Activated T-cell treated with anti-CD3 and anti-CD28 coated beads, Interleukin-2, amount 50 U/mL, for 24 hours (primary cell): ENCODE data around the gene SPR.

ENCODE experiments used
- DNase-seq: peaks from one replicate; pipeline ENCODE4 v3.0.0-alpha.2; 2020
- H3K27ac Mint-ChIP-seq: 2 replicates; pipeline ENCODE4 v1.8.0; 2020; ENCODE audit warnings: mild to moderate bottlenecking, mixed read lengths
- H3K27me3 Mint-ChIP-seq: 2 replicates; pipeline ENCODE4 v1.8.0; 2020; ENCODE audit warnings: mixed read lengths
- H3K36me3 Mint-ChIP-seq: 2 replicates; pipeline ENCODE4 v1.8.0; 2020; ENCODE audit warnings: low read depth, mixed read lengths
- H3K4me1 Mint-ChIP-seq: 2 replicates; pipeline ENCODE4 v1.8.0; 2020; ENCODE audit warnings: low read depth, mixed read lengths
- H3K4me3 Mint-ChIP-seq: 2 replicates; pipeline ENCODE4 v1.8.0; 2020; ENCODE audit warnings: mild to moderate bottlenecking, moderate library complexity, mixed read lengths
- H3K9me3 Mint-ChIP-seq: 2 replicates; pipeline ENCODE4 v1.8.0; 2020; ENCODE audit warnings: mixed read lengths

SPR gene

GRCh38 chr2:72871060-72871459 lies 16.1 kb upstream of the SPR start:
- peaks cover 3% of the 10 kb centered on the region for H3K9me3 Mint-ChIP-seq
- no peaks in the 10 kb centered on the region for H3K36me3 Mint-ChIP-seq
- no peak overlapping the region for H3K4me3 Mint-ChIP-seq
- peaks cover 55% of the 10 kb centered on the region for H3K27me3 Mint-ChIP-seq
- H3K27ac Mint-ChIP-seq: no peak overlapping the region
- DNase-seq: no peak
- H3K4me1 Mint-ChIP-seq: no peaks in the 10 kb centered on the region

GRCh38 chr2:72871880-72872279 lies 15.3 kb upstream of the SPR start:
- Mint-ChIP-seq H3K36me3 (no peaks in the 10 kb centered on the region), H3K4me3 (no peak overlapping the region), H3K9me3 (peaks cover 3% of the 10 kb centered on the region), H3K4me1 (no peaks in the 10 kb centered on the region), H3K27me3 (peaks cover 51% of the 10 kb centered on the region), H3K27ac (no peak overlapping the region)
- DNase-seq: no peak

- no peaks in the 10 kb centered on the region for H3K9me3 Mint-ChIP-seq
- H3K4me1 Mint-ChIP-seq: peaks cover 14% of the 10 kb centered on the region
- no peak for DNase-seq
- no peaks in the 10 kb centered on the region for H3K36me3 Mint-ChIP-seq
- no peak overlapping the region for H3K27ac Mint-ChIP-seq
- no peak overlapping the region for H3K4me3 Mint-ChIP-seq
- peaks cover 63% of the 10 kb centered on the region for H3K27me3 Mint-ChIP-seq
Measured at GRCh38 chr2:72883356-72883962, 3.7 kb upstream of the SPR start.

GRCh38 chr2:72886505-72887031 lies 640 bp upstream of the SPR start:
- peaks cover 1% of the 10 kb centered on the region for H3K36me3 Mint-ChIP-seq
- peaks cover 16% of the 10 kb centered on the region for H3K4me1 Mint-ChIP-seq
- no peaks in the 10 kb centered on the region for H3K9me3 Mint-ChIP-seq
- H3K27ac Mint-ChIP-seq: no peak overlapping the region
- DNase-seq: no peak
- H3K27me3 Mint-ChIP-seq: peaks cover 84% of the 10 kb centered on the region
- H3K4me3 Mint-ChIP-seq: peak overlapping the region; percentile 68

GRCh38 chr2:72887740-72888437 lies 681 bp downstream of the SPR start:
- peak; percentile 78 for DNase-seq
- no peaks in the 10 kb centered on the region for H3K9me3 Mint-ChIP-seq
- peaks cover 83% of the 10 kb centered on the region for H3K27me3 Mint-ChIP-seq
- peak overlapping the region; percentile 75 for H3K4me3 Mint-ChIP-seq
- no peak overlapping the region for H3K27ac Mint-ChIP-seq
- peaks cover 16% of the 10 kb centered on the region for H3K4me1 Mint-ChIP-seq
- peaks cover 4% of the 10 kb centered on the region for H3K36me3 Mint-ChIP-seq

GRCh38 chr2:72888438-72889202 lies 1.4 kb downstream of the SPR start:
- H3K9me3 Mint-ChIP-seq: no peaks in the 10 kb centered on the region
- no peak overlapping the region for H3K27ac Mint-ChIP-seq
- H3K4me3 Mint-ChIP-seq: no peak overlapping the region
- peaks cover 4% of the 10 kb centered on the region for H3K36me3 Mint-ChIP-seq
- DNase-seq: no peak
- H3K27me3 Mint-ChIP-seq: peaks cover 81% of the 10 kb centered on the region
- H3K4me1 Mint-ChIP-seq: peaks cover 16% of the 10 kb centered on the region

GRCh38 chr2:72889991-72890390 lies 2.8 kb downstream of the SPR start:
- Mint-ChIP-seq H3K9me3 (no peaks in the 10 kb centered on the region), H3K27ac (no peak overlapping the region), H3K27me3 (peaks cover 83% of the 10 kb centered on the region), H3K4me1 (peaks cover 16% of the 10 kb centered on the region), H3K36me3 (peaks cover 4% of the 10 kb centered on the region), H3K4me3 (no peak overlapping the region)
- DNase-seq: no peak

GRCh38 chr2:72891091-72891818 lies 4.0 kb downstream of the SPR start:
- H3K36me3 Mint-ChIP-seq: peaks cover 4% of the 10 kb centered on the region
- H3K4me3 Mint-ChIP-seq: no peak overlapping the region

GRCh38 chr2:72892506-72893173 lies 5.4 kb downstream of the SPR start:
- peaks cover 4% of the 10 kb centered on the region for H3K36me3 Mint-ChIP-seq
- peaks cover 86% of the 10 kb centered on the region for H3K27me3 Mint-ChIP-seq
- H3K27ac Mint-ChIP-seq: no peak overlapping the region
- DNase-seq: peak; percentile 70
- H3K4me3 Mint-ChIP-seq: no peak overlapping the region
- H3K4me1 Mint-ChIP-seq: peaks cover 10% of the 10 kb centered on the region
- no peaks in the 10 kb centered on the region for H3K9me3 Mint-ChIP-seq

More at GRCh38 chr2:72891091-72891818, 4.0 kb downstream of the SPR start:
- Mint-ChIP-seq H3K27me3 (peaks cover 82% of the 10 kb centered on the region), H3K27ac (no peak overlapping the region), H3K9me3 (no peaks in the 10 kb centered on the region), H3K4me1 (peaks cover 16% of the 10 kb centered on the region)
- no peak for DNase-seq

GRCh38 chr2:72893594-72894319 lies 6.5 kb downstream of the SPR start:
- H3K36me3 Mint-ChIP-seq: peaks cover 4% of the 10 kb centered on the region
- DNase-seq: peak; percentile 56
- no peak overlapping the region for H3K27ac Mint-ChIP-seq
- H3K27me3 Mint-ChIP-seq: peaks cover 82% of the 10 kb centered on the region
- no peaks in the 10 kb centered on the region for H3K9me3 Mint-ChIP-seq
- peaks cover 2% of the 10 kb centered on the region for H3K4me1 Mint-ChIP-seq
- no peak overlapping the region for H3K4me3 Mint-ChIP-seq

GRCh38 chr2:72894514-72894913 lies 7.3 kb downstream of the SPR start:
- no peaks in the 10 kb centered on the region for H3K4me1 Mint-ChIP-seq
- no peak for DNase-seq
- H3K27ac Mint-ChIP-seq: no peak overlapping the region
- H3K4me3 Mint-ChIP-seq: no peak overlapping the region
- peaks cover 4% of the 10 kb centered on the region for H3K36me3 Mint-ChIP-seq
- H3K9me3 Mint-ChIP-seq: no peaks in the 10 kb centered on the region
- peaks cover 75% of the 10 kb centered on the region for H3K27me3 Mint-ChIP-seq

- peaks cover 4% of the 10 kb centered on the region for H3K36me3 Mint-ChIP-seq
- no peak overlapping the region for H3K4me3 Mint-ChIP-seq
- H3K27ac Mint-ChIP-seq: no peak overlapping the region
- H3K27me3 Mint-ChIP-seq: peaks cover 70% of the 10 kb centered on the region
- H3K4me1 Mint-ChIP-seq: no peaks in the 10 kb centered on the region
- no peak for DNase-seq
- no peaks in the 10 kb centered on the region for H3K9me3 Mint-ChIP-seq
Measured at GRCh38 chr2:72895154-72895553, 7.9 kb downstream of the SPR start.

GRCh38 chr2:72895759-72896281 lies 8.6 kb downstream of the SPR start:
- peaks cover 4% of the 10 kb centered on the region for H3K36me3 Mint-ChIP-seq
- H3K9me3 Mint-ChIP-seq: no peaks in the 10 kb centered on the region
- H3K4me3 Mint-ChIP-seq: no peak overlapping the region
- H3K27me3 Mint-ChIP-seq: peaks cover 72% of the 10 kb centered on the region
- H3K27ac Mint-ChIP-seq: no peak overlapping the region
- no peak for DNase-seq
- no peaks in the 10 kb centered on the region for H3K4me1 Mint-ChIP-seq
